Retina (tissue), 1 donor: ENCODE measurements around the gene DOK5.
"Not testable (repeated sequence)": the region's sequence is repeated elsewhere in the genome, so short reads cannot be mapped to it uniquely, and the experiment has no call there.

ENCODE experiments used
- DNase-seq: peaks from one replicate; pipeline ENCODE4 v3.0.0-alpha.2; 2016

DOK5 gene

GRCh38 chr20:54472607-54473006 is 2.8 kb upstream of the DOK5 start:
- no peak for DNase-seq

- no peak for DNase-seq
Observed at GRCh38 chr20:54473340-54473739, 2.1 kb upstream of the DOK5 start.

- no peak for DNase-seq
Observed at GRCh38 chr20:54474046-54474445, 1.3 kb upstream of the DOK5 start.

GRCh38 chr20:54474866-54475265 is 527 bp upstream of the DOK5 start:
- peak; percentile 54 for DNase-seq

- DNase-seq, result no peak
Observed at GRCh38 chr20:54476169-54477009, 996 bp downstream of the DOK5 start.

GRCh38 chr20:54477191-54477955 is 2.0 kb downstream of the DOK5 start:
- peak; percentile 6 for DNase-seq

GRCh38 chr20:54479138-54479906 is 3.9 kb downstream of the DOK5 start:
- no peak for DNase-seq

GRCh38 chr20:54479937-54480336 is 4.5 kb downstream of the DOK5 start:
- DNase-seq, result not testable (repeated sequence)

- no peak for DNase-seq
Observed at GRCh38 chr20:54481442-54481841, 6.0 kb downstream of the DOK5 start.

GRCh38 chr20:54485631-54486030 is 10.2 kb downstream of the DOK5 start:
- DNase-seq, result no peak

- no peak for DNase-seq
Observed at GRCh38 chr20:54486585-54486984, 11.2 kb downstream of the DOK5 start.

GRCh38 chr20:54488442-54488841 is 13.0 kb downstream of the DOK5 start:
- no peak for DNase-seq

- DNase-seq, result no peak
Observed at GRCh38 chr20:54491506-54491905, 16.1 kb downstream of the DOK5 start.

- no peak for DNase-seq
Observed at GRCh38 chr20:54494303-54495006, 19.1 kb downstream of the DOK5 start.

- no peak for DNase-seq
Observed at GRCh38 chr20:54497931-54498718, 22.7 kb downstream of the DOK5 start.

- no peak for DNase-seq
Observed at GRCh38 chr20:54499111-54499510, 23.7 kb downstream of the DOK5 start.

- no peak for DNase-seq
Observed at GRCh38 chr20:54502179-54502578, 26.8 kb downstream of the DOK5 start.

GRCh38 chr20:54506643-54507042 is 31.2 kb downstream of the DOK5 start:
- DNase-seq, result no peak

GRCh38 chr20:54510541-54511129 is 35.2 kb downstream of the DOK5 start:
- DNase-seq, result peak; percentile 9

- DNase-seq, result no peak
Observed at GRCh38 chr20:54512694-54513093, 37.3 kb downstream of the DOK5 start.

GRCh38 chr20:54514028-54514607 is 38.7 kb downstream of the DOK5 start:
- no peak for DNase-seq
